ENCODE data around the gene MAMDC4.
"Not testable (repeated sequence)": the region's sequence is repeated elsewhere in the genome, so short reads cannot be mapped to it uniquely, and the experiment has no call there.

The MAMDC4 gene

DNA sequence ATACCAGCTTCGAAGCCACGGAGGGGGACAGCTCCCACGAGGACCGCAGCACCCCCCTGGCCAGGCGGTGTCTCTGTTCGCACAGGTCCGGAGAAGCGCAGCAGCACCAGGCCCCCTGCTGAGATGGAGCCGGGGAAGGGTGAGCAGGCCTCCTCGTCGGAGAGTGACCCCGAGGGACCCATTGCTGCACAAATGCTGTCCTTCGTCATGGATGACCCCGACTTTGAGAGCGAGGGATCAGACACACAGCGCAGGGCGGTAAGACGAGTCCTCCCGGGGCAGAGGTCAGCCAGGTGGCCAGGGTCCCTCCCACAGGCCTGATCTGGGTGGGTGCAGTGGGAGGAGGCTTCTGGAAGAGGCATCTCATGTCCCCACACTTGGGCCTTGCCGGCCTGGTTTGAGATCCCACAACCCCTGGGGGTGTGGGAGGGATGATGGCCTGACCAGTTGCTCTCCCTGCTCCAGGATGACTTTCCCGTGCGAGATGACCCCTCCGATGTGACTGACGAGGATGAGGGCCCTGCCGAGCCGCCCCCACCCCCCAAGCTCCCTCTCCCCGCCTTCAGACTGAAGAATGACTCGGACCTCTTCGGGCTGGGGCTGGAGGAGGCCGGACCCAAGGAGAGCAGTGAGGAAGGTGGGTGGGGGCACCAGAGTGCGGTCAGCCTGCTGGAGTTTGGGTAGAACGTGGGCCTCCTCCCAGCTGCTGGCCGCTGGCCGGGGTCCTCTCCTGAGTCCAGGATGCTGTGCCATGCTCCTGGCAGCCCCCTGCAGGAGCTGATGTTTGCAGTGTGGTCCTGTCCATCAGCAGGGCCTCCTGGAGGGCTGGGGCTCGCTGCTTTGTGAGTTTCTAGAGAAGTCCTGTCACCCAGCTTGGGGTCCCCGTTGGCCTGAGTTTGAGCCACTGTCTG, 12.7 kb upstream of the MAMDC4 start:
- DNase-seq (ENCODE audit: low read depth), result no peak

DNA sequence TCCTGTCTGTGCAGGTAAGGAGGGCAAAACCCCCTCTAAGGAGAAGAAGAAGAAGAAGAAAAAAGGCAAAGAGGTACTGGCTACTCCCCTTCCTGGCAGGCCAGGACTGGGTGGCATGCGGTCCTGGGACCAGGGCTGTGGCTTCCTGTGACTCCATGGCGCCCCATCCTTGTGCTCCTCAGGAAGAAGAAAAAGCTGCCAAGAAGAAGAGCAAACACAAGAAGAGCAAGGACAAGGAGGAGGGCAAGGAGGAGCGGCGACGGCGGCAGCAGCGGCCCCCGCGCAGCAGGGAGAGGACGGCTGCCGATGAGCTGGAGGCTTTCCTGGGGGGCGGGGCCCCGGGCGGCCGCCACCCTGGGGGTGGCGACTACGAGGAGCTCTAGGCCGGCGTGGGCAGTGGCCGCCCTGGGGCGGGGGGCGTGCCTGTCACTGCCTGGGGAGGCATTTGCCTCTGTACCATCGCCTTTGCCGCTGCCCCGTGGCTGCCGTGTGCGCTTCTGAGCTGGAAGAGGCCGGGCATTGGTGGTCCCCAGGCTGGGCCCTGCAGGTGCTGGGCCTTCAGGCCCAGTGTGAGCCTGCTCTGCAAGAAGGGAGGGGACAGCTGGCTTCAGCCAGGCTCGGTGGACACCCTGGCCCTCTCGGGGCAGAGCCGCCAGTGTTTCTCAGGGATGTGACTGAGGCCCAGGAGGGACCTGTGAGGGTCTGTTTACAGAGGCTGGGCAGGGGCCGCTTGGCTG, 11.8 kb upstream of the MAMDC4 start:
- DNase-seq (ENCODE audit: low read depth), result no peak

DNA sequence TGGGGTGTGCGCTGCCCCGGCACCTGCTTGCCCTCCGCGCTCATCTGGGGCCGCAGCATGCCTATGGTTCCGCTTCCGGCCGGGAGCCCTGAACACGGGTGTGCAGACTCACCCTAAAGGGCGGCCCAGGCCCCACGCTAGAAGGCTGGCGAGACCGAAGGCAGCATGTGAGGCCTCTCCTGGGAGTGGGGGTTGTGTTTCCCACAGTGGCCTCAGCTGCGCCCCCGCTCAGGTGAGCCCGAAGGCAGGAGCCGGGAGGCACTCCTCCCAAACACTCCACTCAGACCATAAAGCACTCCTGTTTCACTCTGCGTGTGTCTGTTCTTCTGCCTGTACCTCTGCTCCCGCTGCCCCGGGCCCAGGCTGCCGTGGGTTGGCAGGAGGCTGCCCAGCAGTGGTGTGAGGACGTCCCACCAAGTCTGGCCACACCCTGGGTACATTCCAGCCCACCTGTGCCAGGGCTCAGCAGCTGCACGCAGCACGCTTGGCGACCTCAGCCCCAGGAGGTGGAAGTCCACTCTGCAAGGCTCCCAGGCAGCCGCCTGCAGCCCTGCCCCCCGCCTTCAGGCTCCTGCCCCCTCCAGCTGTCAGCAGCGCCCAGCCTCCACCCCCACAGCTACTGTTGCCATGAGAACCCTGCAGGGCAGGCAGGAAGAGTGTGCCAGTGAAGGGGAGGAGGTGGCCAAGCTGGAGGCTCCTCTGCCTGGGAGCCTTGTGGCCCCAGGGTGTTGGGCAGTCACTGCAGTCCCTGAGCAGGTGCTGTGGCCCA, 11.1 kb upstream of the MAMDC4 start:
- DNase-seq (ENCODE audit: low read depth), result no peak

DNA sequence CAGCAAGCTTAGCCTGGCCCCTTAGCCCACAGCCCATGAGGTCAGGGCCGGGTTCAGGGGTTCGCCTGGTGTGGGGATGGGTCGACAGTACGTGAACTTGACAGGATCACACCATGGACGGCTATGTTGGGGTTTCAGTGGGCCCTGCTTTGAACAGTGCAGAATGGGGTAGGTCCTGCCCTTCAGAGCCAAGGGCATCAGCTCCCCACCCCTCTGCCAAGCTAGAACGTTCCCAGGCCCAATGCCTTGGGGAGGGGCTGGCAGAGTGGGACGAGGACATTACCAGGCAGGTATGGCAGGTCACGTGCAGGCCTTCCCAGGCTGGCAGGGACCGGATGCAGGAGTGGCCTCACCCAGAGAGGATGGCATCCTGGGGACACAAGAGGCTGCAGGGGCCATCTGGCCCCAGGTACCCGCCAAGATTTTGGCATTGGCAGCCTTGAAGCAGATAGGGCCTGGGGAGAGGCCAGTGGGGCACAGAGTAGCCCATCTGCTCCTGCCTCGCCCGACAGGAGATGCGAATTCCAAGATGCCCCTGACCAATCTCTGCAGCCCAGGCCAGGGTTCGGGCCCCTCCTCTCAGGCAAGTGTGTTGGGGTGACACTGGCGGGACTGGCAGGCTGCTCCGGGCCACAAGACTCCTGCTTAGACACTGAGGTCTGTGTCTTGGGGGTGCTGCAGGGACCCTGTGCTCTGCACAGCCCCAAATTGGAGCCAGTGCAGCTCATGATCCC, 10.3 kb upstream of the MAMDC4 start:
- DNase-seq (ENCODE audit: low read depth), result not testable (repeated sequence)

DNA sequence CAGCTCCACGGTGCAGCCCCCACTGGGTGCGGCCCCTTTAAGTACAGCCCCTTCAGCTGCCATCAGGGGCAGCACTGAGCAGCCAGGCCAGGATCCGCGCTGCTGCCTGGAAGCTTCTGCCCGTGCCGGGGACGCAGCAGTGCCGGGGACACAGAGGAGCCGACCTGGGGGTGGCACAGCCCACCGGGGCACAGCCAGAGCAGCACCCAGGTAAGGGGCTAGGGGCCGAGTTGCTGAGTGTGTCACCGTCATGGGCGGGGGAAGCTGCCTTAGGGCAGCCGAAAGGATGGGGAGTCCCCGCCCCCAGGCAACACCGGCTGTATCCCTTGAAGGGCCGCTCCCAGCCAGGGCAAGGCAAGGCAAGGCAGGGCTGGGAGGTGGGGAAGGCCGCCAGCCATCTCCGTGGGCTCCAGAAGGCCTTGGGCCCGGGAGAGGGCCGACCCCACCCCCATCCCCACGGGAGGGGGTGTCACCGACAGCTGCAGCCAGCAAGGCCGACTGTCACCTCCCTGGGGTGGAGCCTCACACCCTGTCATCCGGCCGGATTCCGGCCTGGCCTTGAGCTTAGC, 9.7 kb upstream of the MAMDC4 start, which contains the start of gene AJM1:
Gene AJM1, plus strand, starts transcription at position 99 of the 569 bp plus-strand sequence. CDS start 1,937 bp downstream, outside the sequence.
- DNase-seq (ENCODE audit: low read depth), result not testable (repeated sequence)

DNA sequence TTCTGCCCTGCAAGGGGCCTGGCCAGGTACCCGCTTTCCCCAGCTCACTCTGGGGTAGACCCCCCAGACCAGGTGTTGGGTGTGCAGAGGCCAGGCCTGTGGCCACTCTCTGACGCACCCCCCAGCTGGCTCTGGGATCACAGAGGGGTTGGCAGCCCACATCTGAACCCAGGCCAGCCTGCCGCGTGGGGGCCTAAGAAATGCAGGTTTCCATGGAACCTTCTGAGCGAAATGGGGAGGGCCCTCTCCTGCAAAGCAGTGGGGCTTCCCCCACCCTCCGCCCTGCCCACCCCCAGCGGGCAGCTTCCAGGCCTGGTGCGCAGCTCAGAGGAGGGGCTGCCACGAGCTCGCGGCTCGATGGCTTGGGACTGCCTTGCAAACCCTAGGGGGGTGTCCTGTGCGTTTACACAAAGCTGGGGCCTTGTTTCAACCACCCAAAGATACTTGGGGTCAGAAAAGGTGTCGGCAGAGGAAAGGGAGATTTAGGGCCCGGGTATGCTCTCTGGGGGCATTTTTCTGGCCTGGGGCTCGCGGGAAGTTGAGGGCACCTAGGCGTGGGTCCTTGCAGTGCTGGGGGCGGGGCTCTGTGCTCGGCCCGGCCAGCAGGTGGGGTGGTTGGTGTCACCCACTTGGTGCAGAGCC, 8.9 kb upstream of the MAMDC4 start:
- DNase-seq (ENCODE audit: low read depth), result not testable (repeated sequence)

DNA sequence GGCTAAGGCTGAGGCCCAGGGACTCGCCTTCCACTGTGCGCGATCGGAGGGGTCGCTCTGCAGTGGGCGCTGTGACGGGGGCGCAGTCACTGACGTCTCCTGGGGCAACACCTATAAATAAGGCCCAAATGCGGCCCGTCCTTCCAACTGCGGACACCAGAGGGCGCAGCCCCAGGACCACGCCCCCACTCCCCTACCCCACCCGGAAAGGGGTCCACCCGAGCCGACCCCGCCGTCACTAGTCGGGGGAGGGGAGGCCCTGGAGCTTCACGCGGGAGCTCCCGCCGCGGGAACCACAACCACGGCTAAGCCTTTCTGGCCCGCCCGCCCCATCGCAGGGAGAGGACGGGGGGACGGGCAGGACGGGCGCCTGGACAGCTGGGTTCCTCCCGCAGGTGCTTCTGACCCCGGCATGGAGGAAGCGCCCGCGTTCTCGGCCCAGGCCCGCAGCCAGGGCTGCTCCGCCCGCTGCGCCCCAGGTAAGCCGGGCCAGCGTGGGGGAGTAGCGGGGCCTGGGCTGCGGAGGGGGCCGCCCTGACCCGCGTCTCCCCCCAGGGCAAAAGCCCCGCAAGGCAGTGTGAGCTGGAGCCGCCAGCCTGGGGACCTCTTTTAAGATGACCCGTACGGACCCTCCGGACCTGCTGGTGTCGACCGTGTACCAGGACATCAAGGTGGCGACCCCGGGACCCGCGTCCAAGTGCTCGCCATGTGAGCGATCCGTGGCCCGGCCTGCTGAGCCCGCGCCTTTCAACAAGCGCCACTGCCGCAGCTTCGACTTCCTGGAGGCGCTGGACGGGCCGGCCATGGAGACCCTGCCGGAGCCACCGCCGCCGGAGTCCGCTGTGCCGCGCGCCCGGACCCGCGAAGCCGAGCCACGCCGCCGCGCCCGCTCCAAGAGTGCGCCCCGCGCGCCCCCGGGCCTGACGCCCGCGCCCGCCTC, 8.1 kb upstream of the MAMDC4 start:
- DNase-seq (ENCODE audit: low read depth), result not testable (repeated sequence)

DNA sequence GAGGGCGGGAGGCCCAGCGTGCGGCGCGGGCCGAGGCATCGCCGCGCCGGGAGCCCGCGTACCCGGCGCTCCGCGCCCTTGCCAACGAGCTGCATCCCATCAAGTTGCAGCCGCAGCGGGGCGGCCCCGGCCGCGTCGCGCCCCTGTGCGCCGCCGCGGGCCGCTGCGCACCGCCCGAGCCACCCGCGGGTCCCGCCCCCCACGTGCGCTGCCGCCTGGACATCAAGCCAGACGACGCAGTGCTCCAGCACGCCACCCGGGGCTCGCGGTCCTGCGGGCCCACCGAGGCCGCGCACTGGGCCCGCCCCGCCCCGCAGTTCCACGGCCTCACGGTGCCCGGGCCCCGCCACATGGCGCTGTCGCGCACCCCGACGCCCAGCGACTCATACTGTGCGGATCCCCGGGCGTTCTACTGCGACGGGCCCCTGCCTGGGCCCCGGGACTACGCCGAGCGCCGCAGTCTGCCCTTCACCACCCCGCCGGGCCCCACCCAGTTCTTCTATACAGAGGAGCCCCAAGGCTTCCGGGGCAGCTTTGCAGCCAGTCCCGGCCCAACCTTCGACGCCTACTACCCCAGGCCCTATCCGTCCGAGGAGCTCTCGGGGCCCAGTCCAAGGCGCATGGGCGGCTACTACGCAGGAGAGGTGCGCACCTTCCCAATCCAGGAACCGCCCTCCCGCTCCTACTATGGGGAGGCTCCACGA, 7.2 kb upstream of the MAMDC4 start:
- DNase-seq (ENCODE audit: low read depth), result no peak

DNA sequence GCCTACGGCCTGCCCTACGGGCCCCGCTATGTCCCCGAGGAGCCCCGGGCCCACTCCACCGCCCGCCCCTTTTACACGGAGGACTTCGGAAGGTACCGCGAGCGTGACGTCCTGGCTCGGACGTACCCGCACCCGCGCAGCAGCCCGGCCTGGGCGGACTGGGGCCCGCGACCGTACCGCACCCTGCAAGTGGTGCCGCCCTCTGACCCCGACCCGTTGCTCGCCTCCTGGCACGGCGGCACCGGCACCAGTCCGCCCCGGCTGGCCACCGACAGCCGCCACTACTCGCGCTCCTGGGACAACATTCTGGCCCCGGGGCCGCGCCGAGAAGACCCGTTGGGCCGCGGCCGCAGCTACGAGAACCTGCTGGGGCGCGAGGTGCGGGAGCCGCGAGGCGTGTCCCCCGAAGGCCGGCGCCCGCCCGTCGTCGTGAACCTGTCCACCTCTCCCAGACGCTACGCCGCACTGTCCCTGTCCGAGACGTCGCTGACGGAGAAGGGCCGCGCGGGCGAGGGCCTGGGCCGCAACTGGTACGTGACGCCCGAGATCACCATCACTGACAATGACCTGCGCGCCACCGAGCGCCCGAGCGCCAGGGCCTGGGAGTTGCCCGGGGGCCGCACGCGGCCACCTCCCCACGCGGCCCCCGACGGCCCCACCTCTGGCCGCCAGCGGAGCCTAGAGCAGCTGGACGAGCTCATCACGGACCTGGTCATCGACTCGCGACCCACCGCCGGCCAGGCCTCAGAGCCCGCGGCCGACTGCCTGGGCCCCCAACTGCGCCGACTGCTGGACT, 6.5 kb upstream of the MAMDC4 start:
- DNase-seq (ENCODE audit: low read depth), result no peak

DNA sequence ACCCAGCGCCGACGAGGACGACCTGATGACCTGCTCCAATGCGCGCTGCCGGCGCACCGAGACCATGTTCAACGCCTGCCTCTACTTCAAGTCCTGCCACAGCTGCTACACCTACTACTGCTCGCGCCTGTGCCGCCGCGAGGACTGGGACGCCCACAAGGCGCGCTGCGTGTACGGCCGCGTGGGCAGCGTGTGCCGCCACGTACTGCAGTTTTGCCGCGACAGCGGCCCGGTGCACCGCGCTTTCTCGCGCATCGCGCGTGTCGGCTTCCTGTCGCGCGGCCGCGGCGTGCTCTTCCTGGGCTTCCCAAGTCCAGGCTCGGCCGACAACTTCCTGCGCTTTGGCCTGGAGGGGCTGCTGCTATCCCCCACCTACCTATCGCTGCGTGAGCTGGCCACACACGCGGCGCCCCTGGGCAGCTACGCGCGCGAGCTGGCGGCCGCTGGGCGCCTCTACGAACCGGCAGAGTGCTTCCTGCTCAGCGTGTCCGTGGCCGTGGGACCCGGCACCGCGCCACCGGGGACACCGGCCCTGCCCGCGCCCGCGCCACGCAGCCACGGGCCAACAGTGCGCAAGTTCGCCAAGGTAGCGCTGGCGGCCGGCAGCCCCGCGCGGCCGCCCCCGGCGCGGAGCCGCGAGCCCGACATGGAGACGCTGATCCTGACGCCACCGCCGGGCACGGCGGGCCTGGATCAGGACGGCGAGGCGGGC, 5.6 kb upstream of the MAMDC4 start:
- DNase-seq (ENCODE audit: low read depth), result no peak

DNA sequence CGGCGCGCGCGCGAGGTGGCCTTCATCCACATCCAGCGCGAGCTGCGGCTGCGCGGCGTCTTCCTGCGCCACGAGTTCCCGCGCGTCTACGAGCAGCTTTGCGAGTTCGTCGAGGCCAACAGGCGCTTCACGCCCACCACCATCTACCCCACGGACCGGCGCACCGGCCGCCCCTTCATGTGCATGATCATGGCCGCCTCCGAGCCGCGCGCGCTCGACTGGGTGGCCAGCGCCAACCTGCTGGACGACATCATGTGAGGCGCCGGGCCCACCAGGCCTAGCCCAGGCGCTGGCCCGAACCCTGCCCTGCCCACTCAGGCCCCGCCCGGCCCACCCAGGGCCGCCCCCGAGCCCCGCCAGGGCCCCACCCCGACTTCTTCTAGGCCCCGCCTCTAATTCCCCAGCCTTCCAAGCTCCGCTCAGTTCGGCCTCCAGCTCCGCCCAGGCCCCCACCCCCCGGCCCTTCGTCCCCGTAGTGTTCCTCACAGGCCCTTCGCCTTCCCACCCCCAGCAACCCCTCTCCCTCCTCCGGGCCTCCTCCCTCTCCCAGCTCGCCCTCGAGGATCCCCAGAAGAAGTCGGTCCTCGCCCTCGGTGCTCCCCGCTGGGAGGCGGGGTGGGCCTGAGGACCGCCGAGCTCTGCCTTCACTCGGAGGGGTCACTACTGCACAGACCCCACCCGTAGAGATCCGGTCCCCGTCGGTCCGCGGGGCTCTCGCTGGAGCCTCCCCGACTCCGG, 4.9 kb upstream of the MAMDC4 start:
- no peak for DNase-seq (ENCODE audit: low read depth)

DNA sequence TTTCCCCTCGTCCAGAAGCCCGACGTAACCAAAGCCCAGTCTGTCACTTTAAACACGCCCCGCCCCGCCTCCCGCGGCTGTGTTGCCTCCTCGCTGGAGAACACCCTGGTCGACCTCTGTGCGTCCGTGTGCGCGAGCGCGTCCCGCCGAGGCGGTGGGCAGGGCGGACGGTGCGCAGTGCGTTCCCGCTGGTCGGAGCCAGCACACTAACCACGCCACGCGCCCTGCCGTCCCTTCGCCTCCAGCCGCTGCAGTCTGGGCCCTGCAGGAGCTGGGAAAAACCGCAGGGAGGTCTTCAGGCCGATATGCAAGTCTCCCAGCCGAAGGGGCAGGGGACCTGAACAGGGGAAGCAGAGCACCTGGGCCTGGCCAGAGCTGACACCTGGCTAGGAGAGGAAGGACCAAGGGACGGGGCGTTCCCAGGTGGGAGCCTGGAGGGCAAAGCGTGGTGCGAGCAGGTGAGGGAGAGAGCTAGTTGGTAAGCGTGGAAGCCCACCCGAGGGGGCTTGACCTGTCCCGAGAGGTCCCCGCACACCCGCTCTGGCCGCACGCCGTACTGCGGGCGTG, 4.2 kb upstream of the MAMDC4 start:
- no peak for DNase-seq (ENCODE audit: low read depth)

DNA sequence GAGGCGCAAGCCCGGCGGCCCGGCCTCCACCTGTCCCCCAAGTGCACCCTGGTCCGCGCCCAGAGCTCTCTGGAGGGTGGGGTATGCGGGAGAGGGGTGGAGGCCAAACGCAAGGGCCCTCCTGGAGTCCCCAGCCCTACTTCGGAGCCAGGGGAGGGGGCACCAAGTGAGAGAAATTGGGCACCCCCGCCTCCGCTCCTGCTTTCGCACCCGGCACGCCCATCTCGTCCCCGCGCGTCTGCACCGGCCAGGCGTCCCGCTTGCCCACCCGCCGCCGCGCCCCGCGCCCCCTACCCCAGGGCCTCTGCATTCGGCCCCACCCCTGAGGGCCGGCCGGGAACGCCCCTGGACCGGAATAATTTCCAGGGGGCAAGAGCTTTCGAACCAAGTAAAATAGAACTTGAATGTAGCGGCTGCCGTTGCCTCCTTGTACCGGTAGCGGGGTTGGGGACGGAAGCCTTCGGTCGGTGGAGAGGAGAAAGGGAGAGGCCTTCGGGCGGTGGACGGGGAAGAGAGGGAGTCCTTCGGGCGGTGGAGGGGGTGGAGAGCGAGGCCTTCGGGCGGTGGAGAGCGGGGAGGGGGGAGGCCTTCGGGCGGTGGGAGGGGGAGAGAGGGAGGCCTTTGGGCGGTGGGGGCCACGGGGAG, 3.6 kb upstream of the MAMDC4 start:
- no peak for DNase-seq (ENCODE audit: low read depth)

DNA sequence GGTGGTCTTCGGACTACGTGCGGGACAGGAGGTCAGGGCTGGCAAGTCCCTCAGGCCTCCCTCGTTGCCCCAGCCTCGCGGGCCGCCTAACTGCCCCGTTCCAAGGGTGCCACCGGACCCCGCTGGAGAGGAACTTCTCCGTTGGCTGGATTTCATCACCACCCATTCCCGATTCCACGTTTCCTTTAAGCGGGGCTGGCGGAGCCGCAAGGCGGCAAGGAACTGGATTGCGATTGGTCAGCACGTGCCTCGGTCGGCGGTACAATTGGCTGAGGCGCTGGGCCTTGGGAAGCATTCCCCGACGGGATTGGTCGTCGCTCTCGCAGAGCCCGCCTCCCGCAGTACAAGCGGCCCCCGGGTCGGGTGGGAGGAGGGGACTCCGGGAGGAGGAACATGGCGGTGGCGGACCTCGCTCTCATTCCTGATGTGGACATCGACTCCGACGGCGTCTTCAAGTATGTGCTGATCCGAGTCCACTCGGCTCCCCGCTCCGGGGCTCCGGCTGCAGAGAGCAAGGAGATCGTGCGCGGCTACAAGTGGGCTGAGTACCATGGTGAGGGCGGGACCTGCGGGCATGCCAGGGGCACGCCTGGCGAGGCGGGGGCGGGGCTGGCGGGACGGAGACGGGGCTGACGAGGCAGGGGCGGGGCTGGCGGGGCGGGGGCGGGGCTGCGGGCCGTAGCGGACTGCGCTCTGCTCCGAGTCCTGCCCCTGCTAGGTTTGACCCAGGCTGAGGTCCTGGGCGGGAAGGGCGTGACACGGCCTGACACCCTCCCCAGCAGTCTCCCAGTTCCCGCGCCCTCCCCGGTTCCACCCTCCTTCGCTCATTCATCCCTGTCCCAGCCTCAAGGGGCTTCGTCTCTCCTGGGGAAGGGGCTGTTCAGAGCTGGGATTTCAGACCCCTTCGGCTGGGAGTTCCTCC, 2.8 kb upstream of the MAMDC4 start, which contains the start of gene PHPT1:
Gene PHPT1, plus strand, starts transcription at position 372 of the 922 bp plus-strand sequence. Its CDS starts 22 bp downstream, at position 394.
- DNase-seq (ENCODE audit: low read depth), result peak; percentile 96
